ENCODE data around the gene RAET1E.
"Not testable (repeated sequence)": the region's sequence is repeated elsewhere in the genome, so short reads cannot be mapped to it uniquely, and the experiment has no call there.

Gene RAET1E

DNA sequence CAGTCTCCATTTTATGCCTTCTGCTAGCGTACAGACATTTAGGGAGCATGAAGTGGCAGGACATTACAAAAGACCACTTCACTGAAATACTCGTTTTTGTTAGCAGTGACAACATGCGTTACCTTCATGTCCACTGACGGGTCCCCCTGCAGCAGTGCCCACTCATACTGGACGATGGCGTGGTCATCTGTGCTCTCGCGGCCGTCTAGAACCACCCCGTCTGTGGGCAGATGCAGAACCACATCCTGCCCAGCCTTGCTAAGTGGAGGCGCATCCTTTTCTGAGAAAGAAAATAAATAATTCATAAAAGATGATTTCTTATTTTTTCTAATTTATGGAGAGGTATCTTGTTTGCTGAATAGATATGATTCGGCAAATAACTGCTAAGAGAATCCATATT, 45.0 kb downstream of the RAET1E start:
- no peak for DNase-seq
- TF ChIP-seq, protein P1, sequence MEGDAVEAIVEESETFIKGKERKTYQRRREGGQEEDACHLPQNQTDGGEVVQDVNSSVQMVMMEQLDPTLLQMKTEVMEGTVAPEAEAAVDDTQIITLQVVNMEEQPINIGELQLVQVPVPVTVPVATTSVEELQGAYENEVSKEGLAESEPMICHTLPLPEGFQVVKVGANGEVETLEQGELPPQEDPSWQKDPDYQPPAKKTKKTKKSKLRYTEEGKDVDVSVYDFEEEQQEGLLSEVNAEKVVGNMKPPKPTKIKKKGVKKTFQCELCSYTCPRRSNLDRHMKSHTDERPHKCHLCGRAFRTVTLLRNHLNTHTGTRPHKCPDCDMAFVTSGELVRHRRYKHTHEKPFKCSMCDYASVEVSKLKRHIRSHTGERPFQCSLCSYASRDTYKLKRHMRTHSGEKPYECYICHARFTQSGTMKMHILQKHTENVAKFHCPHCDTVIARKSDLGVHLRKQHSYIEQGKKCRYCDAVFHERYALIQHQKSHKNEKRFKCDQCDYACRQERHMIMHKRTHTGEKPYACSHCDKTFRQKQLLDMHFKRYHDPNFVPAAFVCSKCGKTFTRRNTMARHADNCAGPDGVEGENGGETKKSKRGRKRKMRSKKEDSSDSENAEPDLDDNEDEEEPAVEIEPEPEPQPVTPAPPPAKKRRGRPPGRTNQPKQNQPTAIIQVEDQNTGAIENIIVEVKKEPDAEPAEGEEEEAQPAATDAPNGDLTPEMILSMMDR (IDR thresholded peaks at IDR 0.05; ENCODE audit: low read depth, low read length): no peak
- Histone ChIP-seq H3K36me3 (no peaks in the 10 kb centered on the region), H3K27me3 (no peaks in the 10 kb centered on the region), H3K4me3 (ENCODE audit: low read depth, low read length) (no peak overlapping the region), H3K9me3 (no peaks in the 10 kb centered on the region), H3K4me1 (peaks cover 3% of the 10 kb centered on the region)

DNA sequence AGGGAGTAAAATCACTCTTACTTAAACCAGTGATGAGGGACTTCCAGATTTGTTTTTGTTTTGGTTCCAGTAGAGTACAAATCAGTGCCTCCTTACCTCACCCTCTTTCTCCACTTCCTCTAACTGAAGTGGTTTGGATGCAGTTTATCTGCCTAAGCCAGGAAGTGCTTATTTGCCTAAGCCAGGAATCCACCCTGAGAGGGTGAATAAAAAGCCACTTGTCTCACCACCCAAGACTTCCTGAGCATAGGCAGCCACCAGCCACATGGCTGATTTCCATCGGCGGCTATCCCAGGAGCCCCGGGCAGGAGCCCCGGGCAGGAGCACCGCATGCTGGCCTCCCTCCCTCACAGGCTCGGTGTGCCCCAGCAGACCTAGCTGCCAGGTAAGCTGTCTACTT, 45.7 kb downstream of the RAET1E start:
- Histone ChIP-seq H3K9me3 (no peaks in the 10 kb centered on the region), H3K36me3 (no peaks in the 10 kb centered on the region), H3K4me1 (peaks cover 9% of the 10 kb centered on the region), H3K27me3 (no peaks in the 10 kb centered on the region), H3K4me3 (ENCODE audit: low read depth, low read length) (no peak overlapping the region)
- no peak for DNase-seq
- TF ChIP-seq, protein P1 (IDR thresholded peaks at IDR 0.05; ENCODE audit: low read depth, low read length): no peak

DNA sequence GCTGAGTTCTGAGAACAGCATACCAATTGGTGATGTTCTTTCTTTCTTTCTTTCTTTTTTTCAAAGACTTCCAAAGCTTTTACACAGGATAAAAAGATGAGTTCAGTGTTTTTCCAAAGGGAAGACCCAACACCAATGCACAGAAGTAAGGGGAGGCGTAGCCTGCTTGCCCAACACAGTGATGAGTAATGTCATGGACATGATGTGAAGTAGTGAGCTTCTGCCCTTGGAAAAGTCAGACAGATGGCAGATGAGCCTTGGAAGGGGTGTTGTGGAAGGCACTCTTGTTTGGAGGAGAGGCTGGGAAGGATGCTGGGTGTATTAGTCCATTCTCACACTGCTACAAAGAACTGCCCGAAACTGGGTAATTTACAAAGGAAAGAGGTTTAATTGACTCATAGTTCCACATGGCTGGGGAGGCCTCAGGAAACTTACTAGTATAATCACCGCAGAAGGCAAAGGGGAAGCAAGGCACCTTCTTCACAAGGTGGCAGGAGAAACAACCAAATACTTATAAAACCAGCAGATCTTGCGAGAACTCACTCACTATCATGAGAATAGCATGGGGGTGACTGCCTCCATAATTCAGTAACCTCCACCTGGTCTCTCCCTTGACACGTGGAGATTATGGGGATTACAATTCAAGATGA, 46.3 kb downstream of the RAET1E start:
- Histone ChIP-seq H3K36me3 (no peaks in the 10 kb centered on the region), H3K4me3 (ENCODE audit: low read depth, low read length) (no peak overlapping the region), H3K27me3 (no peaks in the 10 kb centered on the region), H3K9me3 (no peaks in the 10 kb centered on the region), H3K4me1 (peaks cover 13% of the 10 kb centered on the region)
- TF ChIP-seq, protein P1 (IDR thresholded peaks at IDR 0.05; ENCODE audit: low read depth, low read length): no peak
- no peak for DNase-seq

DNA sequence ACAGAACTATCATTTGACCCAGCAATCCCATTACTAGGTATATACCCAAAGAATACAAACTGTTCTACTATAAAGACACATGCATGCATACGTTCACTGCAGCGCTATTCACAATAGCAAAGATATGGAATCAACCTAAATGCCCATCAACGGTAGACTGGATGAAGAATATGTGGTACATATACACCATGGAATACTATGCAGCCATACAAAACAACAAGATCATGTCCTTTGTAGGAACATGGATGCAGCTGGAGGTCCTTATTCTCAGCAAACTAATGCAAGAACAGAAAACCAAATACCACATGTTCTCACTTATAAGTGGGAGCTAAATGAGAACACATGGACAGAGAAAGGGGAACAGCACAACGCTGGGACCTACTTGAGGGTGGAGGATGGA, 49.6 kb downstream of the RAET1E start:
- not testable (repeated sequence) for H3K27me3 ChIP-seq; DNase-seq; H3K36me3 ChIP-seq; H3K4me3 ChIP-seq (ENCODE audit: low read depth, low read length); H3K9me3 ChIP-seq
- H3K4me1 ChIP-seq: peaks cover 31% of the 10 kb centered on the region
